Gastrocnemius medialis (tissue), 4 donors: ENCODE measurements around the gene RNF38.

Experiments
- POLR2A ChIP-seq, 2 donors: fragments of 450-650 bp; IDR thresholded peaks; one replicate each; pipeline ENCODE4 v1.6.1; 2017; ENCODE audit warnings: antibody characterized with exemption in 2 of 2, mild to moderate bottlenecking in 2 of 2, moderate library complexity in 2 of 2
- TF ChIP-seq, protein P1 (sequence below), 5 experiments: fragments of 450-650 bp in 3 of 5; fragments of 200-600 bp in 2 of 5; sonication (generic) in 2 of 5; IDR thresholded peaks in 4 of 5; conservative IDR thresholded peaks in 1 of 5; 1 replicate in 4 of 5; 2 replicates in 1 of 5; pipeline ENCODE4 v1.5.1; 2016 to 2019; ENCODE audit warnings: antibody characterized with exemption in 5 of 5, mild to moderate bottlenecking in 3 of 5, moderate library complexity in 3 of 5

DNA sequence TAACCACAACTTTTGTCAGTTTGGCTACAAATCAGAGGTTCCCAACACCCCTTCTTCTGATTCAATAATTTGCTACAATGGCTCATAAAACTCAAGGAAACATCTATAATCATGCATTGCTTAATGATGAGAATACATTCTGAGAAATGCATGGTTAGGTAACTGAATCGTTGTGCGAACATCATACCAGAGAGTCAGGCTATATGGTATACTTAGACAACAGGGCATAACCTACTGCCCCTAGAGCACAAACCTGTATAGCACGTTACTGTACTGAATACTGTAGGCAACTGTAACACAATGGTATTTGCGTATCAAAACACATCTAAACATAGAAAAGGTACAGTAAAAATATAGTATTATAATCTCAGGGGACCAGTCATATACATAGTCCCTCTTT is 31.0 kb upstream of the RNF38 start:
- TF ChIP-seq, protein P1, sequence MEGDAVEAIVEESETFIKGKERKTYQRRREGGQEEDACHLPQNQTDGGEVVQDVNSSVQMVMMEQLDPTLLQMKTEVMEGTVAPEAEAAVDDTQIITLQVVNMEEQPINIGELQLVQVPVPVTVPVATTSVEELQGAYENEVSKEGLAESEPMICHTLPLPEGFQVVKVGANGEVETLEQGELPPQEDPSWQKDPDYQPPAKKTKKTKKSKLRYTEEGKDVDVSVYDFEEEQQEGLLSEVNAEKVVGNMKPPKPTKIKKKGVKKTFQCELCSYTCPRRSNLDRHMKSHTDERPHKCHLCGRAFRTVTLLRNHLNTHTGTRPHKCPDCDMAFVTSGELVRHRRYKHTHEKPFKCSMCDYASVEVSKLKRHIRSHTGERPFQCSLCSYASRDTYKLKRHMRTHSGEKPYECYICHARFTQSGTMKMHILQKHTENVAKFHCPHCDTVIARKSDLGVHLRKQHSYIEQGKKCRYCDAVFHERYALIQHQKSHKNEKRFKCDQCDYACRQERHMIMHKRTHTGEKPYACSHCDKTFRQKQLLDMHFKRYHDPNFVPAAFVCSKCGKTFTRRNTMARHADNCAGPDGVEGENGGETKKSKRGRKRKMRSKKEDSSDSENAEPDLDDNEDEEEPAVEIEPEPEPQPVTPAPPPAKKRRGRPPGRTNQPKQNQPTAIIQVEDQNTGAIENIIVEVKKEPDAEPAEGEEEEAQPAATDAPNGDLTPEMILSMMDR (IDR thresholded peaks at IDR 0.05 in 4 of 5, conservative IDR thresholded peaks at IDR 0.05 in 1 of 5): no peak
- TF ChIP-seq POLR2A (IDR thresholded peaks at IDR 0.05): no peak
